Neural cell (in vitro differentiated cells): ENCODE measurements around the gene RFX4. TPM values are rescaled to one million over a fixed set of nuclear protein-coding genes. Genes with fewer than 3 reads are reported as not detected.

Source experiments
- H2AFZ ChIP-seq: fragments of 200-600, 300-800 bp; sonication (generic), shearing (Covaris generic); 2 replicates; pipeline ENCODE4 v1.6.0; 2014; ENCODE audit warnings: low read depth, mild to moderate bottlenecking, antibody characterized with exemption, low read length, moderate library complexity
- H3F3A ChIP-seq: fragments of 200-600 bp; shearing (Covaris generic); 2 replicates; pipeline ENCODE4 v1.6.1; 2016; ENCODE audit warnings: mild to moderate bottlenecking, moderate library complexity, mixed read lengths, antibody characterized with exemption, low read length; ENCODE audit not compliant: insufficient read depth, poor library complexity, severe bottlenecking
- H3K27ac ChIP-seq: fragments of 200-600, 300-800 bp; sonication (generic), shearing (Covaris generic); 2 replicates; pipeline ENCODE4 v1.5.1; 2014; ENCODE audit warnings: mild to moderate bottlenecking, low read length, moderate library complexity
- H3K27me3 ChIP-seq: fragments of 300-800, 200-600 bp; sonication (generic), shearing (Covaris generic); 2 replicates; pipeline ENCODE4 v1.6.0; 2014; ENCODE audit warnings: mild to moderate bottlenecking, low read depth, low read length, moderate library complexity; ENCODE audit not compliant: insufficient read depth
- H3K36me3 ChIP-seq: fragments of 300-800, 200-600 bp; sonication (generic), shearing (Covaris generic); 2 replicates; pipeline ENCODE4 v1.5.1; 2014; ENCODE audit warnings: mild to moderate bottlenecking, antibody characterized with exemption, low read length, moderate library complexity; ENCODE audit not compliant: insufficient read depth
- H3K4me2 ChIP-seq: fragments of 300-800, 200-600 bp; sonication (generic), shearing (Covaris generic); 2 replicates; pipeline ENCODE4 v1.6.0; 2014; ENCODE audit warnings: mild to moderate bottlenecking, low read length
- H3K4me3 ChIP-seq: fragments of 300-800, 200-600 bp; sonication (generic), shearing (Covaris generic); 2 replicates; pipeline ENCODE4 v1.5.1; 2014; ENCODE audit warnings: mild to moderate bottlenecking, low read length, moderate library complexity
- H3K79me2 ChIP-seq: fragments of 200-600 bp; shearing (Covaris generic); replicated peaks from 2 replicates; pipeline ENCODE4 v1.6.0; 2014; ENCODE audit warnings: mild to moderate bottlenecking, low read length, moderate library complexity; ENCODE audit not compliant: insufficient read depth
- H3K9ac ChIP-seq: fragments of 300-800, 200-600 bp; sonication (generic), shearing (Covaris generic); 2 replicates; pipeline ENCODE4 v1.6.1; 2016; ENCODE audit warnings: mild to moderate bottlenecking, low read length, mixed read lengths
- H3K9me2 ChIP-seq: fragments of 200-600 bp; shearing (Covaris generic); 2 replicates; pipeline ENCODE4 v1.6.1; 2016; ENCODE audit warnings: mild to moderate bottlenecking, low read length, mixed read lengths; ENCODE audit not compliant: insufficient read depth
- H3K9me3 ChIP-seq: fragments of 200-600, 300-800 bp; sonication (generic), shearing (Covaris generic); 2 replicates; pipeline ENCODE4 v1.6.1; 2016; ENCODE audit warnings: mild to moderate bottlenecking, mixed run types, low read length, moderate library complexity, mixed read lengths
- H4K20me1 ChIP-seq: fragments of 200-600 bp; shearing (Covaris generic); 2 replicates; pipeline ENCODE4 v1.6.1; 2016; ENCODE audit warnings: mild to moderate bottlenecking, mixed run types; ENCODE audit not compliant: insufficient read depth
- CTCF ChIP-seq: fragments of 450-650 bp; IDR thresholded peaks from 2 replicates; pipeline ENCODE4 v1.5.1; 2014; ENCODE audit warnings: antibody characterized with exemption, mild to moderate bottlenecking, moderate library complexity; ENCODE audit not compliant: poor library complexity, severe bottlenecking
- EP300 ChIP-seq: fragments of 450-650 bp; conservative IDR thresholded peaks from 2 replicates; pipeline ENCODE4 v1.6.1; 2014; ENCODE audit warnings: antibody characterized with exemption, mild to moderate bottlenecking, moderate library complexity; ENCODE audit not compliant: poor library complexity, severe bottlenecking
- EZH2 ChIP-seq: fragments of 200-600, 300-800 bp; shearing (Covaris generic), sonication (generic); IDR thresholded peaks from 2 replicates; pipeline ENCODE4 v1.6.1; 2014; ENCODE audit warnings: antibody characterized with exemption, low read length, borderline replicate concordance, mild to moderate bottlenecking; ENCODE audit not compliant: insufficient read depth, poor library complexity, severe bottlenecking
- MXI1 ChIP-seq: fragments of 450-650 bp; conservative IDR thresholded peaks from 2 replicates; pipeline ENCODE4 v1.6.1; 2014; ENCODE audit warnings: antibody characterized with exemption, mild to moderate bottlenecking; ENCODE audit not compliant: poor library complexity, severe bottlenecking
- POLR2AphosphoS5 ChIP-seq: IDR thresholded peaks from 2 replicates; pipeline ENCODE4 v1.6.1; 2012
- RAD21 ChIP-seq: fragments of 450-650 bp; conservative IDR thresholded peaks from 2 replicates; pipeline ENCODE4 v1.6.1; 2014; ENCODE audit warnings: antibody characterized with exemption, mild to moderate bottlenecking, moderate library complexity
- REST ChIP-seq: IDR thresholded peaks from 2 replicates; pipeline ENCODE4 v1.6.1; 2012; ENCODE audit warnings: borderline replicate concordance
- SMC3 ChIP-seq: fragments of 450-650 bp; conservative IDR thresholded peaks from 2 replicates; pipeline ENCODE4 v1.6.1; 2014; ENCODE audit warnings: antibody characterized with exemption, mild to moderate bottlenecking, moderate library complexity; ENCODE audit not compliant: poor library complexity
- TAF1 ChIP-seq: IDR thresholded peaks from 2 replicates; pipeline ENCODE4 v1.6.1; 2012; ENCODE audit warnings: low read depth
- polyA plus RNA-seq: library from polyadenylated mRNA; depleted of rRNA; stranded (reverse); fragments of >200 nt; gene quantifications from 2 replicates; pipeline ENCODE4 v1.2.3, GENCODE V29; 2014

The RFX4 gene
- polyA plus RNA-seq, 1 donor from 2014 or later: 0.22 TPM

GRCh38 chr12:106773286-106774004 lies 190.6 kb downstream of the RFX4 start:
- H3F3A ChIP-seq: no peaks in the 10 kb centered on the region
- H3K9me3 ChIP-seq: no peaks in the 10 kb centered on the region
- H3K4me3 ChIP-seq: peak overlapping the region; percentile 75
- H3K27me3 ChIP-seq: no peaks in the 10 kb centered on the region
- H3K9ac ChIP-seq: peak overlapping the region; percentile 95
- peak overlapping the region; percentile 57 for H3K4me2 ChIP-seq
- H3K9me2 ChIP-seq: no peaks in the 10 kb centered on the region
- H2AFZ ChIP-seq: peak overlapping the region; percentile 96
- no peaks in the 10 kb centered on the region for H4K20me1 ChIP-seq
- peak overlapping the region; percentile 99 for H3K27ac ChIP-seq
- TF ChIP-seq EZH2 (no peak), MXI1 (no peak)
- H3K36me3 ChIP-seq: no peaks in the 10 kb centered on the region
- H3K79me2 ChIP-seq: peaks cover 32% of the 10 kb centered on the region

DNA sequence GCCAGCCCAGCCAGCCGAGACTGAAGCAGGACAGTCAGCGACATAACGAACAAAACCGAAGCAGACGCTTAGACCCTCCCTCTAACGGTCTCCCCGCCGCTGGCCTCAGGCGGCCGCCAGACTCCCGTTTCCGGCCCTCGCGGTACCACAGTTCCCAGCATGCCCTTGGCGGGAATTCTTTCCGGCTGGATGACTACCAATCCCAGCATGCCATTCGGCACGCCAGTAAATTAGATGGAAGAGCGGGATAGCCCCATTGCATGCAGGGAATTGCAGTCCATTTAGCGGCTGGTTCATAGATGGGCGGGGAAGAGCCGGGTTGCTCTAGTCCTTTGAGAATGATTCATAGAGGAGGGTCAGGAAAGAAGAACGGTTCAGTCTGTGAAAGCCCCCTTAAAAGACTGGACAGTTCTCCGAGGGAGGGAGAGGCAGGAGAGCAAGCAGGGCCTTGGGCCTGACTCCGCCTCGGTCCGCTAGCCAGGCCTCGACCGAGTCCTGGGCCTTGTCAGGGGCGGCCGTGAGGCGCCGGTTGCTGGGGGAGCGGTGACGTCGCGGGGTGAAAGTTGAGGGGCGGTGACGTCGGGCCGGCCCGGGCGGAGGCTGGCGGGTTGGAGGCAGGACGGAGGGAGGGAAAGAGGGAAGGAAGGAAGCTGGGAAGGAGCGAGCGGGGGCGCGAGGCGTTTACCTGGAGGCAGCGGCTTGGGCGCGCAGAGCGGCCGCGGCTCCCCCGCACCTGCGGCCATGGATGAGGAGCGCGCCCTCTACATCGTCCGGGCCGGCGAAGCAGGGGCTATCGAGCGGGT lies 191.4 kb downstream of the RFX4 start, which contains the start of gene RIC8B:
RIC8B (plus strand) TSS at position 678 of the 803 bp plus-strand sequence; CDS start at position 742, 64 bp downstream.
- no peaks in the 10 kb centered on the region for H3K9me2 ChIP-seq
- no peaks in the 10 kb centered on the region for H3F3A ChIP-seq
- peak within 1 kb of the TSS; percentile 75 for H3K4me3 ChIP-seq
- H3K9me3 ChIP-seq: no peaks in the 10 kb centered on the region
- peak within 1 kb of the TSS; percentile 96 for H2AFZ ChIP-seq
- peaks cover 32% of the 10 kb centered on the region for H3K79me2 ChIP-seq
- no peaks in the 10 kb centered on the region for H3K27me3 ChIP-seq
- H3K4me2 ChIP-seq: peak within 1 kb of the TSS; percentile 62
- H3K27ac ChIP-seq: peak within 1 kb of the TSS; percentile 99
- no peaks in the 10 kb centered on the region for H4K20me1 ChIP-seq
- TF ChIP-seq POLR2AphosphoS5 (peak; percentile 89), CTCF (peak; percentile 44), MXI1 (no peak), EP300 (peak; percentile 58), SMC3 (no peak), TAF1 (peak; percentile 39), RAD21 (peak; percentile 33), REST (peak; percentile 84), EZH2 (no peak)
- H3K9ac ChIP-seq: peak within 1 kb of the TSS; percentile 95
- H3K36me3 ChIP-seq: no peaks in the 10 kb centered on the region
